Lower leg skin (tissue), 3 donors: ENCODE measurements around the gene KCNG2.

Source experiments
- CTCF ChIP-seq, 3 donors: fragments of 450-650 bp; IDR thresholded peaks; one replicate each; pipeline ENCODE4 v1.5.1; 2016; ENCODE audit warnings: antibody characterized with exemption in 3 of 3, mild to moderate bottlenecking in 3 of 3, moderate library complexity in 2 of 3
- POLR2A ChIP-seq, 2 donors: fragments of 450-650 bp; IDR thresholded peaks; one replicate each; pipeline ENCODE4 v1.6.1; 2016 to 2017; ENCODE audit warnings: antibody characterized with exemption in 2 of 2, mild to moderate bottlenecking in 1 of 2, moderate library complexity in 1 of 2

DNA sequence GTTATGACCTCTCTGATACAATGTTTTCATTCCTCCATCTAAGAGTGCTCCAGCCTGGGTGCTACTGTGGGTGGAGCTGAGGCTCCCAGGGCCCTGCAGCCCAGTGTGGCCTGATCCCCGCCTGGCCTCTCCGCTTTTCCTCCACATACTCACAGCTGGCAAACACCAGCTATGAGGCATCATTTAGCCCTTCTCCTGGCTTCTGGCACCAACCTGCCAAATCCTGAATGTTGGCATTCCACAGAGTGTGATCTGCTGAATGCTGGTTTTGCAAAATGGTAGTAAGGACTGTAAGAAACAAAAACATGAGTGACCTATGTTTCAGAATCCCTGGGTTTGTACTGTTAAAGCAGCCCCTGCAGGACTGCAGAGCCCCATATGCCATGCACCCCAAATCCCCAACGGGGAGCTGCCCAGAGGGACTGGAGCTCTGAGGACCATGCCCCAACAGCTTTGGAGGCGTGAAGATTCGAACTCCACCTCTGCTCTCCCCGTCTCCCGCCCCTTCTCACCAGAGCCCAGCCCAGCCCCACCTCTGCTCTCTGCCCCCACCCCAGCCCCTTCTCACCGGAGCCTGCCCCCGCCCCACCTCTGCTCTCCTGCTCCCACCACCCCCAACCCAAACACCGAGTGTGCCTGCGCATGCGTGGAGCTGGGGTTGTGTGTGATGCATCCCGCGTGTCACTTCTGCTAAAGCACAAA is 149.5 kb downstream of the KCNG2 start:
- TF ChIP-seq CTCF (IDR thresholded peaks at IDR 0.05) (no peak), POLR2A (IDR thresholded peaks at IDR 0.05) (no peak)
